Mammary epithelial cell (primary cell): ENCODE measurements around the gene FBXO30.

Experiments
- EZH2 ChIP-seq: IDR thresholded peaks from 2 replicates; pipeline ENCODE4 v1.6.1; 2012; ENCODE audit warnings: low read length, inconsistent platforms, borderline replicate concordance
- TF ChIP-seq, protein P1 (sequence below), 2 donors: IDR thresholded peaks in 1 of 2; conservative IDR thresholded peaks in 1 of 2; 2 replicates each; pipeline ENCODE4 v1.5.1; 2011 to 2012; ENCODE audit warnings: inconsistent platforms in 2 of 2, low read length in 2 of 2, mild to moderate bottlenecking in 2 of 2, control low read depth in 1 of 2, low read depth in 1 of 2; ENCODE audit not compliant: insufficient read depth in 1 of 2; ENCODE audit errors: extremely low read depth in 1 of 2

DNA sequence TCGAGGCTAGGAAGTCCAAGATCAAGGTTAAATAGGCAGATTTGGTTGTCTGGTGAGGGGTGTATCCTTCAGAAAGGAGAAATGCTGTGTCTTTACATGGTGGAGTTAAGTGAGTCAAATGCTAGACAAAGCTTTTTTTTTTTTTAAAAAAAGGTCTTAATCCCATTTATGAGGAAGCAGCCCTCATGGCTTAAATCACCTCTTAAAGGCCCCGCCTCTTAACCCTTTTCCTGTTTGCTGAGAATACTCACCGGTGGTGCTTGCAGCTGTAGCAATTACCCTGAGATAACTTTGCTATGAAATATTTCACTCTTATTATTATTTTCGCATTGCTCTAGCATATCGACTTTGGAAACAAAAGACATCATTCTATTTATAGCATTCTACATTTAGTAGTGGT, 30.8 kb downstream of the FBXO30 start:
- TF ChIP-seq, protein P1, sequence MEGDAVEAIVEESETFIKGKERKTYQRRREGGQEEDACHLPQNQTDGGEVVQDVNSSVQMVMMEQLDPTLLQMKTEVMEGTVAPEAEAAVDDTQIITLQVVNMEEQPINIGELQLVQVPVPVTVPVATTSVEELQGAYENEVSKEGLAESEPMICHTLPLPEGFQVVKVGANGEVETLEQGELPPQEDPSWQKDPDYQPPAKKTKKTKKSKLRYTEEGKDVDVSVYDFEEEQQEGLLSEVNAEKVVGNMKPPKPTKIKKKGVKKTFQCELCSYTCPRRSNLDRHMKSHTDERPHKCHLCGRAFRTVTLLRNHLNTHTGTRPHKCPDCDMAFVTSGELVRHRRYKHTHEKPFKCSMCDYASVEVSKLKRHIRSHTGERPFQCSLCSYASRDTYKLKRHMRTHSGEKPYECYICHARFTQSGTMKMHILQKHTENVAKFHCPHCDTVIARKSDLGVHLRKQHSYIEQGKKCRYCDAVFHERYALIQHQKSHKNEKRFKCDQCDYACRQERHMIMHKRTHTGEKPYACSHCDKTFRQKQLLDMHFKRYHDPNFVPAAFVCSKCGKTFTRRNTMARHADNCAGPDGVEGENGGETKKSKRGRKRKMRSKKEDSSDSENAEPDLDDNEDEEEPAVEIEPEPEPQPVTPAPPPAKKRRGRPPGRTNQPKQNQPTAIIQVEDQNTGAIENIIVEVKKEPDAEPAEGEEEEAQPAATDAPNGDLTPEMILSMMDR (conservative IDR thresholded peaks at IDR 0.05 in 1 of 2, IDR thresholded peaks at IDR 0.05 in 1 of 2; ENCODE audit: extremely low read depth in 1 of 2, insufficient read depth in 1 of 2, low read depth in 1 of 2, low read length in 2 of 2), result no peak
- TF ChIP-seq EZH2, result no peak
